Mesodermal cell (in vitro differentiated cells): ENCODE data around the gene EAPP. TPM values are rescaled to one million over a fixed set of nuclear protein-coding genes. Genes with fewer than 3 reads are reported as not detected.
"Not testable (repeated sequence)": the region's sequence is repeated elsewhere in the genome, so short reads cannot be mapped to it uniquely, and the experiment has no call there.

ENCODE experiments used
- H3K27ac ChIP-seq: 2 replicates; pipeline ENCODE4 v1.7.0; 2013; ENCODE audit warnings: mild to moderate bottlenecking, low read depth, low read length, moderate library complexity; ENCODE audit not compliant: severe bottlenecking
- H3K36me3 ChIP-seq: 2 replicates; pipeline ENCODE4 v1.7.1; 2013; ENCODE audit warnings: mild to moderate bottlenecking, low read length, moderate library complexity; ENCODE audit not compliant: control insufficient read depth, insufficient read depth
- H3K4me1 ChIP-seq: one replicate; pipeline ENCODE4 v1.7.1; 2013; ENCODE audit warnings: mild to moderate bottlenecking, low read length; ENCODE audit not compliant: insufficient read depth, control insufficient read depth, poor library complexity, severe bottlenecking
- H3K4me3 ChIP-seq: 2 replicates; pipeline ENCODE4 v1.7.0; 2013; ENCODE audit warnings: low read length, control low read depth, mild to moderate bottlenecking; ENCODE audit not compliant: insufficient read depth, poor library complexity, severe bottlenecking; ENCODE audit errors: extremely low read depth
- H3K9me3 ChIP-seq: 2 replicates; pipeline ENCODE4 v1.7.1; 2013; ENCODE audit warnings: mild to moderate bottlenecking, low read length, moderate library complexity; ENCODE audit not compliant: control insufficient read depth
- WGBS, 2 experiments: methylation state at CpG; one replicate each; pipeline ENCODE4 v1.1.5; 2013; ENCODE audit warnings: missing lambda C conversion rate in 2 of 2; ENCODE audit not compliant: insufficient coverage in 2 of 2; 5-methylcytosine and 5-hydroxymethylcytosine counted together
- polyA plus RNA-seq, 2 experiments: library from polyadenylated mRNA; stranded (reverse); fragments of 50-300 nt; gene quantifications; one replicate each; pipeline ENCODE4 v1.2.3, GENCODE V29; 2013

EAPP gene
- 47.7 TPM for polyA plus RNA-seq (2013, experiment 1 of 2)
- polyA plus RNA-seq (2013, experiment 2 of 2): 50.1 TPM

GRCh38 chr14:34539407-34540180 is at the start of gene EAPP:
Gene EAPP, minus strand, starts transcription at chr14:34539701. Its CDS starts 73 bp downstream, at chr14:34539628.
- peaks cover 21% of the 10 kb centered on the region for H3K4me1 ChIP-seq
- H3K27ac ChIP-seq: peak within 1 kb of the TSS; percentile 97
- no peaks in the 10 kb centered on the region for H3K9me3 ChIP-seq
- peaks cover 14% of the 10 kb centered on the region for H3K36me3 ChIP-seq
- peak within 1 kb of the TSS; percentile 84 for H3K4me3 ChIP-seq
- 6 to 8% methylated on average over 35 to 43 of the region's 59 CpGs for WGBS, 2 experiments

- Histone ChIP-seq H3K4me1 (no peaks in the 10 kb centered on the region), H3K27ac (no peak overlapping the region), H3K36me3 (peaks cover 75% of the 10 kb centered on the region), H3K9me3 (no peaks in the 10 kb centered on the region), H3K4me3 (no peak overlapping the region)
- 96 to 100% methylated on average over 2 to 4 of the region's 6 CpGs for WGBS, 2 experiments
Measured at GRCh38 chr14:34583525-34583924, 44.0 kb upstream of the EAPP start.

GRCh38 chr14:34582117-34582680 is 42.7 kb upstream of the EAPP start:
- H3K4me1 ChIP-seq: no peaks in the 10 kb centered on the region
- WGBS, 2 experiments: 95 to 99% methylated on average over 7 to 8 of the region's 11 CpGs

GRCh38 chr14:34580381-34580780 is 40.9 kb upstream of the EAPP start:
- no peak overlapping the region for H3K4me3 ChIP-seq
- H3K9me3 ChIP-seq: no peaks in the 10 kb centered on the region
- 92 to 96% methylated on average over 1 to 4 of the region's 5 CpGs for WGBS, 2 experiments
- H3K4me1 ChIP-seq: no peaks in the 10 kb centered on the region
- H3K36me3 ChIP-seq: peaks cover 80% of the 10 kb centered on the region
- no peak overlapping the region for H3K27ac ChIP-seq

More at GRCh38 chr14:34582117-34582680, 42.7 kb upstream of the EAPP start:
- Histone ChIP-seq H3K27ac (no peak overlapping the region), H3K36me3 (peaks cover 78% of the 10 kb centered on the region), H3K4me3 (no peak overlapping the region), H3K9me3 (no peaks in the 10 kb centered on the region)

- WGBS, 2 experiments: 100% methylated on average over 2 of the region's 3 CpGs; no CpG with 5 or more reads in 1 of the 2 experiments
- peaks cover 83% of the 10 kb centered on the region for H3K36me3 ChIP-seq
Measured at GRCh38 chr14:34571771-34572170, 32.3 kb upstream of the EAPP start.

GRCh38 chr14:34569750-34570149 is 30.2 kb upstream of the EAPP start:
- H3K9me3 ChIP-seq: no peaks in the 10 kb centered on the region
- peaks cover 87% of the 10 kb centered on the region for H3K36me3 ChIP-seq
- H3K4me1 ChIP-seq: no peaks in the 10 kb centered on the region
- H3K4me3 ChIP-seq: no peak overlapping the region
- 95 to 100% methylated on average over 3 of the region's 4 CpGs for WGBS, 2 experiments
- no peak overlapping the region for H3K27ac ChIP-seq

More at GRCh38 chr14:34571771-34572170, 32.3 kb upstream of the EAPP start:
- H3K4me3 ChIP-seq: no peak overlapping the region
- no peaks in the 10 kb centered on the region for H3K9me3 ChIP-seq
- H3K27ac ChIP-seq: no peak overlapping the region
- H3K4me1 ChIP-seq: no peaks in the 10 kb centered on the region

GRCh38 chr14:34568803-34569202 is 29.3 kb upstream of the EAPP start:
- Histone ChIP-seq H3K27ac (no peak overlapping the region), H3K9me3 (no peaks in the 10 kb centered on the region), H3K4me1 (no peaks in the 10 kb centered on the region), H3K4me3 (no peak overlapping the region), H3K36me3 (peaks cover 90% of the 10 kb centered on the region)
- 96 to 98% methylated on average over 10 to 12 of the region's 13 CpGs for WGBS, 2 experiments

- 84 to 87% methylated on average over 7 of the region's 8 CpGs for WGBS, 2 experiments
- Histone ChIP-seq H3K9me3 (no peaks in the 10 kb centered on the region), H3K27ac (no peak overlapping the region), H3K4me1 (peaks cover 2% of the 10 kb centered on the region), H3K36me3 (peaks cover 43% of the 10 kb centered on the region), H3K4me3 (no peak overlapping the region)
Measured at GRCh38 chr14:34562776-34563150, 23.3 kb upstream of the EAPP start.

- not testable (repeated sequence) for H3K4me1 ChIP-seq, H3K4me3 ChIP-seq, H3K9me3 ChIP-seq, H3K27ac ChIP-seq
- WGBS, 2 experiments: 83% methylated on average over 1 of the region's 8 CpGs; no CpG with 5 or more reads in 1 of the 2 experiments
- H3K36me3 ChIP-seq: peaks cover 39% of the 10 kb centered on the region
Measured at GRCh38 chr14:34562037-34562775, 22.7 kb upstream of the EAPP start.

GRCh38 chr14:34556498-34556829 is 17.0 kb upstream of the EAPP start:
- H3K9me3 ChIP-seq, H3K27ac ChIP-seq: not testable (repeated sequence)
- WGBS, 2 experiments: no CpG with 5 or more reads among the region's 35 CpGs

More at GRCh38 chr14:34556498-34556829, 17.0 kb upstream of the EAPP start:
- H3K4me3 ChIP-seq, H3K4me1 ChIP-seq, H3K36me3 ChIP-seq: not testable (repeated sequence)
